ENCODE data around the gene TNF. TPM values are rescaled to one million over a fixed set of nuclear protein-coding genes. Genes with fewer than 3 reads are reported as not detected.

TNF gene
- total RNA-seq, 1 experiment from 2014 or later: not detected

DNA sequence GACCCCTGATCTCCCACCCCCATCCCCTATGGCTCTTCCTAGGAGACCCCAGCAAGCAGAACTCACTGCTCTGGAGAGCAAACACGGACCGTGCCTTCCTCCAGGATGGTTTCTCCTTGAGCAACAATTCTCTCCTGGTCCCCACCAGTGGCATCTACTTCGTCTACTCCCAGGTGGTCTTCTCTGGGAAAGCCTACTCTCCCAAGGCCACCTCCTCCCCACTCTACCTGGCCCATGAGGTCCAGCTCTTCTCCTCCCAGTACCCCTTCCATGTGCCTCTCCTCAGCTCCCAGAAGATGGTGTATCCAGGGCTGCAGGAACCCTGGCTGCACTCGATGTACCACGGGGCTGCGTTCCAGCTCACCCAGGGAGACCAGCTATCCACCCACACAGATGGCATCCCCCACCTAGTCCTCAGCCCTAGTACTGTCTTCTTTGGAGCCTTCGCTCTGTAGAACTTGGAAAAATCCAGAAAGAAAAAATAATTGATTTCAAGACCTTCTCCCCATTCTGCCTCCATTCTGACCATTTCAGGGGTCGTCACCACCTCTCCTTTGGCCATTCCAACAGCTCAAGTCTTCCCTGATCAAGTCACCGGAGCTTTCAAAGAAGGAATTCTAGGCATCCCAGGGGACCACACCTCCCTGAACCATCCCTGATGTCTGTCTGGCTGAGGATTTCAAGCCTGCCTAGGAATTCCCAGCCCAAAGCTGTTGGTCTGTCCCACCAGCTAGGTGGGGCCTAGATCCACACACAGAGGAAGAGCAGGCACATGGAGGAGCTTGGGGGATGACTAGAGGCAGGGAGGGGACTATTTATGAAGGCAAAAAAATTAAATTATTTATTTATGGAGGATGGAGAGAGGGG is 1.9 kb upstream of the TNF start:
- Histone ChIP-seq H3T11ph (ENCODE audit: low read length) (no peak overlapping the region), H3K4ac (ENCODE audit: low read depth, low read length) (no peak overlapping the region), H3K23me2 (ENCODE audit: insufficient read length, low read depth, low read length, poor library complexity, severe bottlenecking) (peaks cover 3% of the 10 kb centered on the region), H4K20me1 (ENCODE audit: control insufficient read depth, insufficient read depth, insufficient read length) (no peaks in the 10 kb centered on the region), H4K5ac (ENCODE audit: insufficient read length, low read depth, low read length) (no peak overlapping the region), H3K9ac (ENCODE audit: extremely low read depth, insufficient read length, low read length) (no peak overlapping the region), H3K9me3 (ENCODE audit: control insufficient read depth, low read depth, low read length) (no peaks in the 10 kb centered on the region), H2BK5ac (ENCODE audit: insufficient read length, low read length) (no peak overlapping the region), H3K14ac (ENCODE audit: insufficient read depth, low read length) (no peak overlapping the region), H3K79me1 (ENCODE audit: insufficient read depth, low read depth, low read length, poor library complexity, severe bottlenecking) (no peaks in the 10 kb centered on the region), H2BK20ac (ENCODE audit: low read depth, low read length, poor library complexity, severe bottlenecking) (no peak overlapping the region), H2AFZ (ENCODE audit: low read length) (no peak overlapping the region), H3K4me2 (ENCODE audit: insufficient read depth, insufficient read length, low read length) (no peak overlapping the region), H3K23ac (ENCODE audit: insufficient read length, low read depth, low read length) (no peak overlapping the region), H3K27ac (ENCODE audit: insufficient read length, low read depth, low read length) (no peak overlapping the region), H2BK120ac (ENCODE audit: low read depth, low read length, poor library complexity, severe bottlenecking) (no peak overlapping the region), H2BK12ac (ENCODE audit: insufficient read length, low read depth, low read length) (no peak overlapping the region), H4K91ac (ENCODE audit: insufficient read length, low read depth, low read length) (no peak overlapping the region), H2BK15ac (ENCODE audit: low read depth, low read length) (no peak overlapping the region), H3K18ac (ENCODE audit: insufficient read length, low read depth, low read length) (no peak overlapping the region), H3K4me1 (ENCODE audit: insufficient read depth, low read length) (no peaks in the 10 kb centered on the region), H2AK5ac (ENCODE audit: insufficient read length, low read length) (no peak overlapping the region), H3K56ac (ENCODE audit: insufficient read length, low read depth, low read length) (no peak overlapping the region), H3K79me2 (ENCODE audit: insufficient read depth, low read length) (no peaks in the 10 kb centered on the region), H4K8ac (replicated peaks; ENCODE audit: insufficient read length, low read depth, low read length) (no peak overlapping the region), H3K27me3 (ENCODE audit: insufficient read depth, low read length) (no peaks in the 10 kb centered on the region)
- Mint-ChIP-seq H3K9me3 (no peaks in the 10 kb centered on the region; a peak in 1 of 5 replicates), H3K27me3 (ENCODE audit: low read depth) (peaks cover 22% of the 10 kb centered on the region), H3K4me3 (no peak overlapping the region; a peak in 1 of 5 replicates), H3K36me3 (ENCODE audit: insufficient read depth in 1 of 3, low read depth in 3 of 3) (no peaks in the 10 kb centered on the region), H3K27ac (no peak overlapping the region), H3K4me1 (peaks cover 11 to 20% of the 10 kb centered on the region in 2 experiments)
- no CpG with 5 or more reads among the region's 9 CpGs for WGBS (ENCODE audit: extremely low coverage, insufficient read length, low lambda C conversion rate)
- no peak for TF ChIP-seq CTCF (conservative IDR thresholded peaks at IDR 0.05)
- DNase-seq: no peak
